Keratinocyte (primary cell): ENCODE data around the gene SAMHD1.

ENCODE experiments used
- CTCF ChIP-seq, 3 experiments: IDR thresholded peaks in 1 of 3; conservative IDR thresholded peaks in 1 of 3; optimal IDR thresholded peaks in 1 of 3; 2 replicates in 2 of 3; 3 replicates in 1 of 3; pipeline versions ENCODE3 to v1.5.1; 2011; ENCODE audit warnings: low read length in 3 of 3, mild to moderate bottlenecking in 3 of 3, moderate library complexity in 2 of 3, control low read depth in 1 of 3, inconsistent platforms in 1 of 3; ENCODE audit not compliant: insufficient read depth in 2 of 3; ENCODE audit errors: extremely low read depth in 1 of 3
- EZH2 ChIP-seq: IDR thresholded peaks from one replicate; pipeline ENCODE4 v1.6.1; 2012; ENCODE audit warnings: inconsistent platforms, mild to moderate bottlenecking, low read length, moderate library complexity

DNA sequence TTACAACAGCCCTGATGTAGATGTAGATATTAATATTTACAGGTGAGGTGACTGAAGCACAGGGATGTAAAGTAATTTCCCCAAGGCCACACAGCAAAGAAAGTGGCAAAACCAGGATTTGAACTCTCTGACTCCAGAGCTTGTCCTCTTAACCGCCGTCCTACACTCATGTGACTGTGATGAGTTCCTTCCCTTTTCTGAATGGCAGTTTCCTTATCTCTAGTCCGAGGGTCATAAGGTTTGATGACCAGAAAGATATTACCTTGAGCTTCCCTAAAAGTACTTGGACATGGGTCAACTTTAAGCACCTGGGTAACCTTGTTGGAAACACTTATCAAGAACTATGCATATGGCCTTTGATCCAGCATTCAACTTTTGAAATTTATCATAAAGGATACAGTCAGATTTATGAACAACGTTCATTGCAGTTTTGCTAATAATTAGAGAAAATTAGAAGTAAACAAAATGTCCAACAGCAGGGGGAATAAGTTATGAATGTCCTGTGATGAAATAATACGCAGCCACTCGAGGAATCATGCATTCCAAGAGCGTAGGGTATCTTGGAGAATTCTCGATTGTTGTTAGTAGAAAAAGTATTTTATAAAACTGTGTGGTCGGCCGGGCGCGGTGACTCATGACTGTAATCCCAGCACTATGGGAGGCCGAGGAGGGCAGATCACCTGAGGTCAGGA is 77.9 kb downstream of the SAMHD1 start:
- TF ChIP-seq EZH2 (no peak), CTCF (optimal IDR thresholded peaks at IDR 0.05 in 1 of 3, IDR thresholded peaks at IDR 0.05 in 1 of 3, conservative IDR thresholded peaks at IDR 0.05 in 1 of 3; ENCODE audit: extremely low read depth in 1 of 3, insufficient read depth in 2 of 3, low read length in 3 of 3) (no peak)
